Measurements from ENCODE around the gene DYRK2.

The DYRK2 gene

DNA sequence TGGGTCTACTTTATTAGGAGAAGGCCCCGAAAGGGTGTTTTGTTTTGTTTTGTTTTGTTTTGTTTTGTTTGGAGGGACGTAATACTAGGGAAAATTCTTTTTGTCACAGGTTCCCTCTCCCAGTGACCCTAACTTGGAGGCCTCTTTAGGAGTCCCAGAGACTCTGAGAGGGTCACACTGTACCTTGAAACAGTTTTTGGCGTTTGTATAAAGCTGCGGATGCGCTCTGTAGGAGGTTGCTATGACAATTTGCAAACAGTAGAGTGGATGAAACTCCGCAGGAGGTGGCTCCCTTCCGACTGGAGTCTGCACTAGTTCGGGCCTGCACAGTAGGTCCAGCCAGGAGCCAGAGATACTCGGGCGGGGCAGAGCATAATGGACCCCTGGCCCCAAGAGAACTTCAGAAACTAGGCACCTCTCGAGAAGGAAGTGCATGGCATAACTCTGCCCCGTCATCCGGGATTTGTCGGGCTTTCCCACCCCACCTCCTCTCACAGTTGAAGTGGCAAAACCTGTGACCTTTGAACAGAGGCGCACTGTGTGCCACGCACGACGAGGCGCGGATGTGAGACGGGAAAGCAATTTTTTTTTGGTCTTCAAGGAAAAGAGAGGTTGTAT lies 1.3 kb upstream of the DYRK2 start:
- no peak for DNase-seq

DNA sequence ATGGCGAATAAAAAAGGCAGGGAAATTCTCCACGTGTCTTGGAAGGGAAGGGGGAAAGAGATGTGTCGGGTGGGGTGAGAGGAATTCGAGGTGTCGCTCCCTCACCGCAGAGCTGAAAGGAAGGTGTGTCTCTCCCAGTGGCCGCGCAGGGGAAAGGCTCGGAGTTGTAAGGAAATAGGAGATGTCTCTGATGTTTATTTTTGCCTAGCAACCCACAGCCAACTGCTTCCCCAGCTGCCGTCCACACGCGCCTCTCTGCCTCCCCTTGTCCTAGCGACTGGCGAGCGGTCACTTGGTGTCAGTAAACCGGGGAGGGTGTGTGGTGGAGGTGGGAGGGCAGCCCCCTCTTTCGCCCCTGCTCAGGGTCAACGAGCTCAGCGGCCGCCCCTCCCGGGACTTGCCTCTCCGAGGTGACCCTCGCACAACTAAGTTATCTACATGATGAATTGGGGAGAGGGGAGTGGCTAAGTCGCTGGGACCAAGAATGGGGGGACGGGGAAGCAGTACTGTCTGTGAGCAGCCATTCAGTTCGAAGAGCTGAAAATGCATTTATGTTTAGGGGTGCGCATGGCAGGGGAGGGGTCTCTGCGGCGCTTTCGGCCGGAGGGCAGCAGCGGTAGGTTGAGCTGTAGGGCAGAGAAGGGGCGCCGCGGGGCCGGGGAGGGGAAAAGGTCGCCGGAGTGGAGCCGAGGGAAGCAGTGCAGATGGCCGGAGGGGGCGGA lies 585 bp upstream of the DYRK2 start:
- no peak for DNase-seq

DNA sequence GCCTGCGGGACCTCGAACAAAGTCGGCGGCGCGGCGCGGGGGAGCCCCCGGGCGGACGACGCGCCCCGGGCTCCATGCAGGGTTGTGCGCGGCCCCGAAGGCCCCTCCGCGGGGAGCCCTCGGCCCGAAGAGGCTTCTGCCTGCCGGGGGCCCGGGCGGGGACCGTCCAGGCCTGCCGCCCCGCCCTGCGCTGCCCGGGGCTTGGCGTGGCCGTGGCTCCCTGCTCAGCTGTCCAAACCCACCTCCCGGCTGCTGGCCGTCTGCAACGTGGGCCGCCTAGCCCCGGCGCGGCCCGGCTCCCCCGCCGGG lies 670 bp downstream of the DYRK2 start:
- no peak for DNase-seq

DNA sequence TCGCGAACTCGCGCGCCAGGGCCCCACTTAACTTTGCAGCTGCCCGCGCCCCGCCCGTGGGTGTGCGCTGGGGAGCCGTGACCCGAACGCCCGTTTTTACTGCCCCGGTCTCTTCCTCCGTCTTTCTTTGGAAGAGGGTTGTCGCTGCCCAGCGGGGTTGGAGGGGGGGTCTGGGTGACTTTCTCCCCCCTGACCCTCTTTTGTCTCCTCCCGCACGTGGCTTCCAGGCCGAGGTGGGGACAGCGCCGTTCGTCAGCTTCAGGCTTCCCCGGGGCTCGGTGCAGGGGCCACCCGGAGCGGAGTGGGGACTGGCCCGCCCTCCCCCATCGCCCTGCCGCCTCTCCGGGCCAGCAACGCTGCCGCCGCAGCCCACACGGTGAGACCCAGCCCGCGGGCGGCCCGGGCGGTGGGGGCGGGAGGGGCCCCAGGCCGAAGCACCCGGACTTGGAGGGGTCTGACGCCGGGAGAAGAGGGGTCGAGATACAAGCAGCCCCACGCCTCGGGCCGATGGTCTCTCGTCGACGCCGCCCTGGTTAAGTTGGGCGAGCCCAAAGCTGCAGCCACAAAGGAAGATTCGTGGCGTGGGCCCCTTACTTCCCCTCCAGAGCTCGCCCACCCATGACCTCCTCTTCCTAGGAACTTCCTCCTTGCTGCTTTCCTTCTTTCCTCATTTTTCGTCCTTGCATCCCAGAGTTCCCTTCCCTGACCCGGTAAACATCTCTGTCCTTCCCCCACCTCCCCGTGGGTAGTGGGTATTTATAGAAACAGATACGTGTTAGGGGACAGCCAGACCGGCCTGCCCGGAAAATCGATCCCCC lies 1.2 kb downstream of the DYRK2 start:
- no peak for DNase-seq

DNA sequence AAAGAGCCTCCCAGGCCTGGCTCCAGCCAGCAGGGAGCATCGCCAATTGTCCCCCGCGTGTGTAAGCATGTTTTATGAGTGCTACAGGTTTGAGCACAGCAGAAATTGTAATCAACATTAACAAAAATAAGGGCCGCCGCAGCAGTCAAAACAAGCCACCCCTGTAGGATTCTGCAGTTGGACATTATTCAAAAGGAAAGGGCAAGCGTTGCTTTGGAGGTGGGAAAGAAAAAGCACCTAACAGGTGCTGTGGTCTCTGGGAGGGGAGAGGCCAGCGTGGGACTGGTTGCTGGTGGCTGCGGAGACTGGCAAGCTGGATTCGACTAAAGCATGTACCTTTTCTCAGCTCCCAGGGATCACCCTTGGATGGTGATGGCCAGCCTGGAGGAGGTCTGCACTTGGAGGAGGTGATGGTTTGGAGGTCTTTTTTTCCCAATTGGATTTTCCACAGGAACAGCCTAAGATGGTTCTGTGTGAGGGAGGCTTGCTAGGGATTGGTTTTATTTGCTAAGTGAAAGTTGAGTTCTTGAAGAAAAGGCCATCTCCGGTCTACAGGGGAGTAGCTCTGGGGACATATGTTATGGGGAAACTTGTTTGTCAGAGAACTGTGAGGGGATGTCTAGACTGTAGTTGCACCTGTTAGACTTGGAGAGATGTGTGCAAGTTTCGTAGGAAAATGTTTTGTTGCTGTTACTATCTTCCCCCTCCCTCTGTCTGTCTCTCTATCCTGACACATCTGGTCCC lies 2.0 kb downstream of the DYRK2 start:
- no peak for DNase-seq

DNA sequence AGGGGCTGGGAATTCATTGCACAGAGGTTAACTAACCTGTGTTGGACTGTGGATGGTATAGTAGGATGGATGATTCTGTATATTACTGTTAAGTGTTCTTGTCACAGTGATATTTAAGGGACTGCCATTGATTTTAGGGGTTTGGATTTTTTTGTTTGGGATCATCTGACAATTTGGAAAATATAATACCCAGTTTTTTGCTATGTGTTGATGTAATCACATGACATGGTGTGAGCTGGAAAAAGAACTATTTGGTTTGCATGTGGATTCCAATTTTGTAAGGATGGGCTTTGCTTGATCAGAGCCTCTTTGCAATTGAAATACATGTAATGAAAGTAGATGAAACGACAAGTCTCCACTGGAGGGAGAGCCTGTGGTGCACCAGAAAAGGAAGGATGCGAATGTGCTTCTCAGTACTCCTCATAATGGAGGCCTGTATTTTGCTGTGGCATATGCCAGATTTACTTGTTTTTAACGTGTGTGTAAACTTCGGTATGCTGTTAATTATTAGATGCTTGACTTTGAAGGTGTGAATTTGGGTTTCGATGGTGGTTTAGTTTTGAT lies 2.7 kb downstream of the DYRK2 start:
- no peak for DNase-seq

DNA sequence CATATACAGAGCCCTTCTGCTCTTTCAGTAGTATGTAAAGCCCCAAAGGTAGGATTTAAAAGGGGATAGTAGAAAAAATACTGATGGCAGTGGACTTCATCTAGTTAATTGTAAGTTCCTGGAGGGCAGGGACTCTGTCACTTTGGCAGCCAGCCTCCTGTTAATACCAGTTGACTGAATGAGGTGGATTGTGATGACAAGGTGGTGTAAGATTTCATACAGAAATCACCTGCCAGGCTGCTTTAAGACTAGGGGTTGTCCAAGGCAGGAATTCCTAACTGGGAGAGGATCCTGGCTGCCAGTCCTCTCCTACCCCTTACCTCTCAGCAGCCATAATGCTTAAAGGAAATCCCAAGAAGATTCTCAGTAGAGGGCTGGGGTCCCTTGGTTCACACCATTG lies 7.3 kb downstream of the DYRK2 start:
- DNase-seq, result no peak

DNA sequence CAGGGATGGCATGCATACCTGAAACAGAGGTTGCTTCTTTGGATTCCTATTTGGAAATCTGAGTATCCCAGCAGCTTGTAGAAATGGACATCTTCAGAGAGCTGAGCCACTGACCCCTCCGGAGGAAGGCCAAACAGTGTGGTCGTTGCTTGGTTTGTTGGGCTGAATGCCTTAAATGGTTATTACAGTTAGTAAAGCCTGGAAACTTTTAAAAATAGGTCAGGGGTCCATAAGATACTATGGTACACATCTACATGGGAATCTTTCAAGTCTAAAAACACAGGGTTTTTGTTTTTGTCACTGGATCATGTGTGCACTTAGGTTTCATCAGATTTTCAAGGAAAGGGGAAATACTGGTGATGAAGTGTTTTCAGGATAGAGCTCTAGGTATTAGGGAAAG lies 7.7 kb downstream of the DYRK2 start:
- DNase-seq, result no peak

DNA sequence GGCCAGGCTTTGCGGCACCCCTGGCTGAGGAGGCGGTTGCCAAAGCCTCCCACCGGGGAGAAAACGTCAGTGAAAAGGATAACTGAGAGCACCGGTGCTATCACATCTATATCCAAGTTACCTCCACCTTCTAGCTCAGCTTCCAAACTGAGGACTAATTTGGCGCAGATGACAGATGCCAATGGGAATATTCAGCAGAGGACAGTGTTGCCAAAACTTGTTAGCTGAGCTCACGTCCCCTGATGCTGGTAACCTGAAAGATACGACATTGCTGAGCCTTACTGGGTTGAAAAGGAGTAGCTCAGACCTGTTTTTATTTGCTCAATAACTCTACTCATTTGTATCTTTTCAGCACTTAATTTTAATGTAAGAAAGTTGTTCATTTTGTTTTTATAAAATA lies 9.9 kb downstream of the DYRK2 start:
- no peak for DNase-seq

DNA sequence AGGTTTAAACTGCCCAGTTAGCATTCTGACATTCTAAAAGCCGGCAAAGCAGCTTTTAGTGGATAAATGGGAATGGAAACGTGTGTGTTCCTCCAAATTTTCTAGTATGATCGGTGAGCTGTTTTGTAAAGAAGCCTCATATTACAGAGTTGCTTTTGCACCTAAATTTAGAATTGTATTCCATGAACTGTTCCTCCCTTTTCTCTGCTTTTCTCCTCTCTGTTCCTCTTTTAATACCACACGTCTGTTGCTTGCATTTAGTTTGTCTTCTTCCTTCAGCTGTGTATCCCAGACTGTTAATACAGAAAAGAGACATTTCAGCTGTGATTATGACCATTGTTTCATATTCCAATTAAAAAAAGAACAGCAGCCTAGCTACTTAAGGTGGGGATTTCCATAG lies 10.7 kb downstream of the DYRK2 start:
- DNase-seq, result no peak

DNA sequence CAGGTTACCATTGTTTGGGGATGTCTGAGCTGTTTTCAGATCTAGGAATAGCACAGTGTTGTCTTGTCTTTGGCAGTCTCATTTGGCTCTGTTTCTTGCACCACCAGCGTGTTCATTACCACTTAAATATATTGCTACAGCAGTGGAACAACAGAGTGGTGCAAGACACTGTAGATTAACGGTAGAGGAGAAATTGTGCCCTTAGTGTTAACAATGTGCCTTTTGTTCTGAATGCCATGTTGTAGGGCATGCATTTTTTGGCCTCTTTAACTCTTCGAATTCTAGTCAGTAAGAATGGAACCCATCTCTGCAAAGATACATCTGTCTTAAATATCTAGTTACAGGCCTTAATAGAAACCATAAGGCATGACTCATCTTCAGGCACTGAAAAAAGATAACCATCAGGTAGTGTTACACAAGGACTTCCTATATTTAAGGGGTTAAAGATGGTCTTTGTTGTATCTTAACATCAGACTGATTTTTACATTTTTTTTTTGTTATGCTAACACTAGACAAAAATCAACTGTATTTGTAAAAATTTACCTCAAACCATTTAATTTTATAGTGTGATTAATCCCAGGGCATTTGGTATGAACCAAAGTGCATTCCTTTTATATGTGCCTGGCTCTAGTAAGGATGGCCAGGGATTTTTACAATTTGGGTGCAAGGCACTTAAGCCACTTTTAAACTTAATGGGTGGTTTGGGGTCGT lies 12.9 kb downstream of the DYRK2 start:
- DNase-seq, result no peak

DNA sequence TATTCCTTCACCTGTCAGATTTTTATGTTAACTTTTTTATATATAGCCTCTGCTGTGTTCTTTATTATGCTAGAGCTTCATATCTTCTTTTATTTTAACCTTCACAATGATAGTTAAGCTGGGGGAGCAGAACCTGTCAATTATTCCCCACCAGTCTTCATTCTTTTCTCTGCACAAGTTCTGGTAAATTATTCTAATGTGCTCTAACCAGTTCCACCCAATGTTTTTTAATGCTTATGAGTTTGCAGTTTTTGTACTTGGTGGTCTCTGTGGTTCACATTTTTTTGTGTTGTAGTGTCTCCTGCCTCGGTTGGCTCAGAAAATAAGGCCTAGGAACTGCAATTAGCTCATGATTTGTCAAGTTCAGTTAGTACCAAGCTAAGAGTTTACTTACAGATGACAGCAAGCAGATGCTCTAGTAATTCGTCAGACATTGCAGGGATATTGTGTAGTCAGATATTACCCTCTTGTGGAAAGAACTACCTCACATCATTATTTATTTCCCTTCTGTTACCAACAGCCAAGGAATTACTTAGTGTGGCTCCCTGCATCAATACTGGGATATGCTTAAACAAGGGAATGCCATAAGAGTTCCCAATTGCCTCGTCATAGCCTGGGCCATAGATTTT lies 14.5 kb downstream of the DYRK2 start:
- DNase-seq, result no peak

DNA sequence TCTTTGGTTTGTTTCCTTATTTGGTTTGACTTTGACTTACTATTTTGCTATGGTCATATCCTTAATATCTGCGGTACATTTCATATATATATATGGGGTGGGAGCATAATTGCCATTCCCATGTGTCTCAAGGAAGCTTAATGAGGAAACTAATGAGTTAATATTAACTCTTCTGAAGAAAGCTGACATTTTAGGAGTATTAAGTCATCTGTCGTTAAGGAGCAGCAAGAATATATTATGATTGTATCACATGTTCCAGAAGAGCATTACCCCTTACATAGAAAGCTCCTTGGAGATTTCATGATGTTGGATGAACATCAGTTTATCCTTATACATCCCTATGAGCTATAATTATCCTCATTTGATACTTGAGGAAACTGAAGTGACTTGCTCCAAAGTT lies 15.6 kb downstream of the DYRK2 start:
- DNase-seq, result no peak

DNA sequence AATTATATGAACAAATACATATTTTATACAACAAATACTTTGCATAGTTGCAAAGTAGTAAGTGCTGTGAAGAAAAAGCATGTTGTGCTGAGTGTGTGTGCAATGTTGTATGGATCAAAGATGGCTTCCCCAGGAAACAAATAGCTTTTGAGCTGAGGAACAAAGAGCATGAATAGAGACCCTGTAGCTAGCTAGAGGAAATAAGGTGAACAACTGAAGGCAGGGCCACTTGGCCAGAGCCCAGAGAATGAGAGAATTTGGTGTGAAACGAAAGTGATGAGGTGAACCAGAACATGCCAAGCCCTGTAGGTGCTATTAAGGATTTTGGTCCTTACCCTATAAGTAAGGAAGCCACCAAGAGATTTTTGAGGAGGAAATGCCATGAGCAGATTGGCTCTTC lies 17.1 kb downstream of the DYRK2 start:
- no peak for DNase-seq

DNA sequence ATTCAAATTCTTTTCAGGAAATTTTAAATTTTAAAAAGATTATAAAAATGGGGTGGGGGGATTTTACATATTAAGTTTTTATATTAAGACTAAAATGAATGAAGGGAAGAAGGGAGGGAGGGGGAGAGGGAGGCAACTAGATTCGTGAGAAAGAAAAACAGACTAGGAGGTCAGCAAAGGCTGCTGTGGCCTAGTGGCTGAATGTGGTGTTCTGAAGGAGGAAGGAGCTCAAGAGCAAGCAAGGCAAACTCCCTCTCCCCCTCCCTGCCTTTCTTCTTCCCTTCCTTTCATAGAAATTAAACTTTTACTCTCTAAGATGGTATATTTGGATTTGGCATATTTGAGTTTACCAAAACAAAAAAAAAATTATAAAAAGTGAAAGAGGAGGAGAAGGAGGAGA lies 18.1 kb downstream of the DYRK2 start:
- DNase-seq, result no peak

DNA sequence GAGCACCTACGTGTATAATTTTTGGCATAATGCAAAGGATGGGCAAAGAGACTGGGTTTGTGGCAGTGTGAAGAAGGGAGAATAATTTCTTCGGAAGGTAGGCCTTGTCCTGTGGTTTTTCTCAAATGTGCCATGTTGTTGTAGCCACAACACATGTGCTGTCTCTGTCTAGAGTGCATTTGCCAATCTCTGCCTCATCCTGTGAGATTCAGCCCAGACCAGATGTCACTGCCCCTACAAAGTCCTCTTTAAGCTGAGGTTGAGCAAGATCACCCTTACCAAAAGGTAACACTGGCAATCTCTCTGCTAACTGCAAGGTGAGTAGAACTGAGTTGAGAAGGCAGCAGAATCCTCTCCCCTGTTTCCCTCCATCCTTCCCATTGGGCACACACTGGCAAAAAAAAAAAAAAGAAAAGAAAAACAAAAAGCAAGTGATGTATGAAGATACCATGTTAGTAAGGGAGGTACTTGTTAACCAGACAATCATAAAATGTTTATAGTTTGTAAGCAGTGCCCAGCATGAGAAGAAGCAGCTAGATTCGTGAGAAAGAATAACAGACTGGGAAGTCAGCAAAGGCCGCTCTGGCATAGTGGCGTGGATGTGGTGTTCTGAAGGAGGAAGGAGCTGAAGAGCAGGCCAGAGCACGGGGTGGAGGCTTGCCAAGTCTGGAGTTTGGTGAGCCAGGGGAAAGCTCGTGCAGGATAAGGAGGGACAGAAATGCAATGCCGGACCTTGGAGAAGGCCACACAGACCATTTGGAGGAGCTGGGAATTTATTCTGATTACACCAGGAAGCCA lies 18.9 kb downstream of the DYRK2 start:
- DNase-seq, result no peak

DNA sequence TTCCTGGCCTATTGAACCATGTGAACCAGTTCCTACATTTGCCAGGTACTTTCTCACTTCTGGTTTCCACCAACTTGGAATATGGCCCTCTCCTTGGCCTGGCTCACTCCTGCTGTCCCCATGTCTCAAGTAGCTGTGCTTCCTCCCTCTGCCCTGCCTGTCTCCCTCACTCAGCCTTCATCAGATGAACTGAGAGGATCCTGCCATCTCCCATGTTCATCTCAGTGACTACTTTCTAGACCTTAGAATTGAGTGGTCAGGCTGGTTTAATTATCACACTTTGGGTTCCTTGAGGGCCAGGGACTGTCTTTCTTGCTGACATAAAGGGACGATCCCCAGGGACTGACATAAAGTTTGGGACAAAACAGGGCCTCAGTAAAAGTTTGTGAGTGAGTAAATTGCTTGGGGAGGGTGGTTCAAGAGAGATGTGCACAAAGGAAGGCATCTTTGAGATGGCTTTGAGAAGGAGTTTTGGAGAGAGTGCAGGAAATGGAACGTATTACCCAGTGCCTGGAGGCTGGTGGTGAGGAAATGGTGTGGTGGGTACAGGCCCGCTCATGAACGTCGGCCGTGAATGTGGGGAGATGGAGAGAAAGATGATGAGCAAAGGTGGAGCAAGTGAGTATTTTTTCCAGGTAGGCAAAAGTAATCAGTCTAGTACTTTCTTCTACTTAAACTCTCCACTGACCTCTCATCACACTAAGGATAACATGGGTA lies 20.8 kb downstream of the DYRK2 start:
- DNase-seq, result no peak

DNA sequence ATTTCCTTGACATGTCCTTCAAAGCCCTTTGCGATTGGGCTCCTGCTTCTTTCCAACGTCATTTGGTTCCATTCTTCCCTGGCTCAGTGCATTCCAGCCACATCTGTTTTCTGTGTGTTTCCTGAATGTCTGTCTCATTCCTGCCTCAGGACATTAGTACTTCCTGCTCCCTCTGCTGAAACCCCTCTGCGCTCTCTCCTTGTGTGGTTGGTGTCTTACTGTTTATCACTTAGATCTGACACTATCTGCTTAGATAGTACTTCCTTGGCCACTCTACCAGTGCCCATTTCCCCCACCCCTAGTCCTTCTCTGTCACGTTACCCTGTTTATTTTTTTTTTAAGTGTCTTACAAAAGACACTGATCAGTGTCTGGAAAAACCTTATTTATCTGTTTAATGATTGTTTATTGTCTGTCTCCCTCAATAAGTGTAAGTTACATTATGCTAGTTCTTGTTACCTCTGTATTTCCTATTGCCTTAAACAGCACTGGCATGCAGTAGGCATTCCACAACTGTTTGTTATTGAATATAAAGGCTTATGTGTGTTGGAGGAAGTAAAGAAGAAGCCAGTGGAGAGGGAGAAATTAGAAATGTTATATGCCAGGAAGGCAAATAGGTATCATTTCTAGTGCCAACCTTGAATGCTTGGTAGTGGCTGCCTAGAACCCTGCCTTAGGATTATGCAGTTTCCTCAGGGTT lies 21.5 kb downstream of the DYRK2 start:
- DNase-seq, result no peak

DNA sequence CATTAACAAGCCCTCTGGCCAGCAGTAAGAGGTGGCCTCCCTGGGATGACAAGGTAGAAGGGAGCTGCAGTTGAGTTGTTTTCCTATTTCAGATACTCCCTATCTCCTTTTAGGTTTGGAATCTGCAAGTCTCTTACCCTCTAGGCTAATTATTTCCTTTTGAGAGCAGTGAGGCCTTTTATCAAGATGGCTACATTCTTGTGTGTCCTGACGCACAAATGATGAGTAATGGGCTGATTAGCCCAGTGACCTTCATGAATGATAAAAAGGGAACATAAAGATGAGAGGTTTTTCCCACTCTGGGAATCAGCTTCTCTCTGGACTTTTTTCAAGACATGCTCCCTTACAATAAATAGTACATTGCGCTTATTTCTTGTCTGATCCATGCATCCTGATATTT lies 22.9 kb downstream of the DYRK2 start:
- no peak for DNase-seq

DNA sequence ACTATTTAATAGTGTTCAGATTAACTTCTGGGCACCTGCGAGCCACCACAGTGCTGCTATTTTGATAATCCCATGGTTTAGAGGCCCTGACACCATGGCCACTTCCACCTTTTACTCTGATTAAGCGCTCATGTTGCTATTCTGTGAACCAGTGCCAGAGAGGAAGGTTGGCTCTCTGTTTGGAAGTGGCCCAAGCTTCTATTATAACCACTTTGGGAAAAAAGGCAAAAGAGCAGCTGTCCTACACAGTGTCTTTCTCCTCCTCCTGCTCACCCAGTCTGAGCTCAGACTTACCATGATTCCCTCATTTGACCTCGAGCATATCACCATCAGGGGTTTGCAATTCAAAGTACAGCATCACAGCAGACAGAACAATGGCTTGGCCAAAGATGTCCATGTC lies 23.3 kb downstream of the DYRK2 start:
- DNase-seq, result no peak
